Measurements from ENCODE around the gene RAB15.
A peak's percentile ranks its signal among the peaks of the same experiment; 100 is the strongest.

The RAB15 gene

GRCh38 chr14:64954491-64955240, 17.5 kb downstream of the RAB15 start:
- no peak for DNase-seq

DNA sequence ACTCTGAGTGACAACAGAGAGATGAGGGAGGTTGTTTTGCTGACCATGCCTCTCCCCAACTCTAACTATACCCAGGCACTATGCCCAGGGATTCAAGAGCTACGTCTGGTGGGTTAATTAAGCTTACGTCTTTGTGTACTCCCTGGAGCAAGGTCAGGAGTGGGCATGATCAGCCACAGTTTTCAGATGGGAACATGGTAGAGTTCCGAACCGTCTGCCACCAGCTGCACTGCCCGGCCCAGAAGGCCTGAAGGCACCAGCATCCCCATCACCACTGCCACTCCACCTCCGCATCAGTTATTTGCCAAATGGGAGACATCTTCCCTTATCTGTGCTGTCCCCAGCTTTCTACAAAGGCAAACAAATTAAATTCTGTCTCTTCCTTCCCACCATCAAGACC, 18.5 kb downstream of the RAB15 start:
- no peak for DNase-seq

DNA sequence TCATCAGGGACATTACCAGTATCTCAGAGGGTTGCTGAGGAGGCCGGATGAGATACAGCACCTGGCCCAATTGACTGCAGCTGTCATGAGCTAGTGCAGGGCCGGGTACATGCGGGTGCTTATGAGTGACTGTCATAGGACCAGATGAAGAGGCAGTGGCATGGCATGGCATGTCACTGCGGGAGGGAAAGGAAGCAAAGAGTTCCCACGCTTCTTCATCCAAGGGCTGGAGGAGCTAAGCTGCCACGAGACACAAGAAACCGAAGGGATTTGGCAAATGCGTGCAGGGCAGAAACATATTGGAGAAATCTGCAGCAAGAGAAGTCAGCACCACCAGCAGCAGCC, 18.9 kb downstream of the RAB15 start:
- DNase-seq = no peak

DNA sequence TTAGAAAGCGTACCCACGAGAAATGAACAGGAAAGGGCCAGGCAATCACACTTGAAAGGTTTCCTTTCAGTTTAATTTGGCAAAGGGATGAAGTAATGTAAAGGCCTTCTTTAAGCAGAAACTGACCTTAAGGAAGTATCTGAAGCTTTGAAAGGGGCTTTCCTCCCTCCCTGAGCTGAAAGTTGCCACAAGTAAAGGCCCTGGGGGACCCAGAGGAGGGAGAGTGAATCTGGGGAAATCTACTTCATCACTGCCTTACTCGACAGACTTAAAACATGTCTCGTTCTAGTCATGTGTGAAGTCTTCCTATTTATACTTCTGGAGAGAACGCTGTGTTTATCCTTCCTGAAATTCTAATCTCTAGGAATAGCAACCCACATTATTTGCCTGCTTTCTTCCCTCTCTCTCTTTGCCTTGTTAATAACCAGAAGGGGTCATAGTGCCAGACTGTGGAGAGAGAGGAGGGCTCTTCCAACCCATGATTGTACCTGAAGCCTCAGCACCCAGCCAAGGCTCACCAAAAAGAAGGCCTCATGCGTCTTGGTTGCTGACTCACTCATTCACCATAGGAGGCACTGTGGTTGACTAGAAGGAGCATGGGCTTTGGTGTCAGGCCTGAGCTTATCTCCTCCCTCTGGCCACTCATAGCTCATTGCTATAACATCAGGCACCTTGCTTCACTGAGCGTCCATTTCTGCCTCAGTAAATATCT, 19.4 kb downstream of the RAB15 start:
- DNase-seq = peak in 1 of 2 experiments; percentile 4

DNA sequence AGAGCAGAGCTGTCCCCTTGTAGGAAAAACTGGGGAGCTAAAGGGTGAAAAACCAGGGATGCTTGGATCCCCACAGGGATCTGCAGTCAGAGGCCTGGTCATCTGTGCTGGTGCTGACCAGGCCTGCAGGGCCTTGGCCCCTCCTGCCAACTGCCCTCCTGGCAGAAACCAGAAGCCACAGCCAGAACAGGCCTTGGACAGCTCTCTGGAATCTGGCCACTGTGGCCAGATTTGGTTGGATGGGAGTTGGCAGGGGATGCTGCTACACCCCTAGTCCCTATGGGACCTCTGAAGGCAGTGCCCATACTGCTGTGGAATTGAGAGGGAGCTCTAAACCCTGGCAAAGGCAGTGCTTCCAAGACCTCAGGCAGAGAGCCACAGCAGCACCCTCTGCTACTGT, 20.4 kb downstream of the RAB15 start:
- no peak for DNase-seq

- DNase-seq = no peak
These were observed 20.8 kb downstream of the RAB15 start for GRCh38 chr14:64951291-64951690.

DNA sequence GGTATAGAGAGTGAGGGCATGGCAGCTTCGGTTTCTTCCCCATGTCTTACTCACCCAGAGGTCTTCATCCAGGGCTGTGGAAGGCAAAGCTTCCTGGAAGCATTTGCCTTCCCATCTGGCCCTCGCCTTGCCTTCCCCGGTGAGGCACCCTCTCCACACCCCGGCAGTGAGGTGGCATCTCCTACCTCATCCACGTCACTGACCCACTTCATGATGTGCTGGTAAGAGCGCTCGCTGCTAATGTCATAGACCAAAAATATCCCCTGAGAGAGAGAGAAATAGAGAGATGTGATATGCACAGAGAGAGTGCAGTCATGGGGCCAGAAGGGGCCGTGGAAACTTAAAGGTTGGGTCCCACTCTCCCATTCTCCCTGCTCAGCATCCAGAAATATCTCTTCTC, 21.2 kb downstream of the RAB15 start:
- no peak for DNase-seq

- no peak for DNase-seq
These were observed 23.4 kb downstream of the RAB15 start for GRCh38 chr14:64948612-64949210.

DNA sequence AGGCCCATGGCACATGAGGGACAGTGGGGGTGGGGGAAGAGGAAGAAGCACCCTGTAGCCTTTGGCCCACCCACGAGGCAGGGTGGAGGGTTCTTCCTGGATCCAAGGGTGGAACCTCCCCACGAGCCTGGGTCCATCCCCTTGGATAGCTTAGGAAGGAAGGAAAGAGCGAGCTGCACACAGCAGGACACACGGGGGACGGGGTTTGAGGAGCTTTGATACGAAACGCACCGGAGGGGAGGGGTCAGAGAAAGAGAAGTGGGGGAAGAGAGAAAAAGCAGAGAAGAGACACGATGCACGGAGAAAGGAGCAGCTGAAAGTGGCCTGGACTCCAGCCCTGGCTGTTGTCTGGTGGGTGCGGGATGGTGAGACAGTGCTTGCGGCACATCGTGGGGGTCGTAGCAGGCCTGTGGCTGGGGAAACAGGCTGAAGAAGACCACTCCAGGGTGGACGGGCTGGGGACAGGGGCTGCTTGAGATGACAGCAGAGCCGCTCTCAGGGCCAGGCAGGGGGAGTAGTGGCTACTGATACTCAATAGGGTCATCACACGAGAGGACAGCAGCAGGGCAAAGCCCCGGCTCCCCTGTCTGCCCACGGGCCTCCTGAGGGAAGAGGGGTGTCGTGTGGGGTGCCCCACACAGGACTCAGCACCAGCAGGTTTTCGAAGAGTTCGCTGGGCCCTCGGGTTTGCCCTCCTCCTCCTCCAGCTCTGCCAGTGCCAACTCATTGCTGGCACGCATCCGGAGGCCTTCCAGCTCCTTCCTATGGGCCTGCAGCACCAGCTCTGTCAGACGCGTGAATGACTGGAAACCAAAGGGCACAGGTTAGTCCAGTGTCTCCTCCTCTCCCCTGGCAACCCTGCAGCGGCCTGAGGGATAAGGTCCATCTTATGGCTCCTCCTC, 24.2 kb downstream of the RAB15 start:
- DNase-seq = no peak

DNA sequence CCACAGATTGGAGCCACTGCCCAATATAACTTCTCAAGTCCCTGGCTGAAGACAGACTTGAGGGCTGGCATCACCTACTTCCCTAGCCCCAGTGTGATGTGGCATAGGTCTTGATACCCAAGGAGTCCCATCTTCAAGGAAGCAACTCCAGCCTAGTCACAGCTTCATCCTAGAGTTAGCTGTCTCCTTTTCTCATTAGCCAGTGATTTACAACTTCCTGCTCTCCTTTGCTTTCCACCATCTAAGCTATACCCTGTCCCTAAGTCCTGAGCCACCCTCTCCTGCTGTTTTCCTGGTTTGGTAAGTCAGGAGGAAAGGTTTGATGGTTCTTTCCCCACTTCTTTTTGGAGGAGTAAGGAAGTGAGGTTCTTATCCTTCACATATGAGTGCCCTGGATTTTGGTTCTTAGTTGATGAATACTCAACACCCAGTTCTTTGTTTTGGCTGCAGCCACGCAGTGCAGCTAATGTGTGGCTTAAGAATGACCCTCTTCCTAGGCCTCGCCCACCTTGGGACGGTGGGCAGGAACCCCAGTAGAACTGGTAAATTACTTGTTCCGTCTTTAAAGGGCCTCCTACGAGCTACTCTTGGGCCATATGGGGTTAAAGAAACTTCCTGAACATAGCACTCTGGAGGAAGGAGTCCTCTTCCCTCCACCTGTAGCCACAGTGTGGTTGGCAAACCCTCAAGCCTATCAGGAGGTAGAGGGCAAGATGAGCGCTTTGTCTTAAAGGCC, 25.7 kb downstream of the RAB15 start:
- DNase-seq = no peak

- DNase-seq = no peak
These were observed 26.5 kb downstream of the RAB15 start for GRCh38 chr14:64945431-64946178.

- DNase-seq = no peak
These were observed 27.3 kb downstream of the RAB15 start for GRCh38 chr14:64944861-64945260.

- no peak for DNase-seq
These were observed 28.1 kb downstream of the RAB15 start for GRCh38 chr14:64944041-64944440.

DNA sequence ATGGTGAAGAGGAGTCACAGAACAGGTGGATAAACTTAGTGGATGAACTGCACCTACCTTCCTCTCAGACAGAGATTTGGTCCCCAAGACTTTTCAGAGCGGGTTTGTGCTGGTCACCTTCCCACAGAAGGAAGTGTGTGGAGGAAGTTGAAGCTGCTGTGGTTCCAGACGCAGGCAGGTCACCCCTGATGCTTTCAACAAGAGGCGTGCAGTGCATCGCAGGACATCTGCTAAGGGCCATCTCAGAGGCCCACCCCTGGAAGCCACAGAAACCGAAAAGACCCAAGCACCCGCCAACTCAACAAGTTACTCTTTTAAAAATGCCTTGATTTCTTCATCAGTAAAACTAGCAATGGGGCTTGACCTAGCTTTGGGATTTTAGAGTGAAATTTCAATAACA, 28.6 kb downstream of the RAB15 start:
- no peak for DNase-seq

GRCh38 chr14:64942531-64943111, 29.5 kb downstream of the RAB15 start, which contains the start of gene GPX2:
Gene GPX2 (minus strand): TSS chr14:64942745. CDS start chr14:64942726, 19 bp downstream.
- no peak for DNase-seq

- DNase-seq = no peak
These were observed 31.7 kb downstream of the RAB15 start for GRCh38 chr14:64940336-64940910.

DNA sequence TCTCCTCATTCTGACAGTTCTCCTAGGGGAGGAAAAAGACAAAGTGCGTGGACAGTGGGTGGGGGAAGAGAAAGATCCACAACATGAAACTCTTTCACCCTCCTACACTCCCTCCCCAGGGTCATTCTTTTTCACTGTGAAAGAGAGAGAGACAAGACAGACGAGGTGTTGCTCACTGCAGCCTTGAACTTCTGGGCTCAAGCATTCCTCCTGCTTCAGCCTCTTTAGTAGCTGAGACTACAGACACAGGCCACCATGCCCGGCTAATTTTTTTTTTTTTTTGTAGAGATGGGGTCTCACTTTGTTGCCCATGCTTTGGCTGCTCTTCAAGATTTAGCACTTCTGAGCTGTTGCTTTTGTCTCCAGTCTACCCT, 32.3 kb downstream of the RAB15 start:
- DNase-seq = no peak

DNA sequence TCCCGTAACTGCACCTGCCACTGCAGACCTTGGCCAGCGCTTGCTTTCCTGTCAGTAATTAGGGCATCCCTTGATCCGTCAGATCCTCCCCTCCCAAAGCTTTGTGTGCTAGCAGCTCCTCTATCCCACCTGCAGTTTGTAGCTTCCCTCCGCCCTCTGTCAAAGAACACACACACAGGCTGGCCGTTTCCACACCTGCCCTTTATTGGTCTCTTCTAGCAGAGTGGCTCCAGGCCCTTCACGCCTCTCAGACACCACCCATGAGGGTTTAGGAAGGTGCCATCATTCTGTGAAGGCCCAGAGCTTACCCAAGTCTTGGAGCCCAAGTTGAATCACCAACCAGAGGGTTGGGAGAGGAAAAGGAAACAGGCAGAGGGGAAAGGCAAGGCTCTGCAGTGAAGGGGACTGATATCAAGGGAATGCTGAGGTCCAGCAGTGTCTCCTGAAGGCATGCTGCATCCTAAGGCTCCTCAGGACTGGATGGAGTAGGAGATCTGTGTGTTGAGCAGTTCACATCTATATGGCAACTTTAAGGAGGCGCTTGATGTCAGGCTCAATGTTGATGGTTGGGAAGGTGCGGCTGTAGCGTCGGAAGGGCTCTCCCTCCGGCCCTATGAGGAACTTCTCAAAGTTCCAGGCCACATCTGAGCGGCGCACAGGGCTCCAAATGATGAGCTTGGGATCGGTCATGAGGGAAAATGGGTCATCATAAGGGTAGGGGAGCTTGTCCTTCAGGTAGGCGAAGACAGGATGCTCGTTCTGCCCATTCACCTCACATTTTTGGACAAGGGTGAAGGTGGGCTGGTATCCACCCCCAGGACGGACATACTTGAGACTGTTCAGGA, 32.9 kb downstream of the RAB15 start:
- DNase-seq = no peak

- no peak for DNase-seq
These were observed 34.3 kb downstream of the RAB15 start for GRCh38 chr14:64937821-64938193.

All from AML-193 (cell line).